GM20431 (cell line): ENCODE results near the gene FSTL1.
"Not testable (repeated sequence)": the region's sequence is repeated elsewhere in the genome, so short reads cannot be mapped to it uniquely, and the experiment has no call there.

ENCODE experiments used
- in situ Hi-C: fragments of 300-500 bp; cut with MseI, MboI; formaldehyde crosslinking; loops from one replicate; pipeline ENCODE4 v1.15.0; 2020; ENCODE audit warnings: low sequenced_read_pairs; ENCODE audit not compliant: unreplicated experiment

The FSTL1 gene

GRCh38 chr3:120377948-120378347, 72.8 kb downstream of the FSTL1 start:
- in situ Hi-C loops = not testable (repeated sequence)

- in situ Hi-C loops = no loop called here
Measured at GRCh38 chr3:120370463-120370862, 80.3 kb downstream of the FSTL1 start.

GRCh38 chr3:120369037-120369467, 81.7 kb downstream of the FSTL1 start:
- in situ Hi-C loops = no loop called here

DNA sequence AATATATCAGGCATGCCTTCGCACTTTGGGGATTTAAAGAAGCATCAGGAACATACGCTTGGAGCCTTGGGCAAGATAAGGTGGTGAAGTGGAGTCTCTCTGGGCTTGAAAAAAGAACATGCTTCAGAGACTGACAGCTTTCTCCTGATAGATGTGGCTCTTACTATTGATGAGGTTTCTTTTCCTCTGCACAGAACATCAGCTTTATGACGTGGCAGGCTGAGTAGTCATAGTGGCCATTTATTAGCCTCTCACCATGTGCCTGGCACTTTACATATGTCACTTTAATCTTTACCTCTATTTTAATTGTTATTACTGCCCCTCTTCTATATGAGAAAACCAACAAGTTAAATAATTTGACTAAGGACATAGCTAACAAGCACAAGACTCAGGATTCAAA, 82.6 kb downstream of the FSTL1 start:
- in situ Hi-C loops = no loop called here

DNA sequence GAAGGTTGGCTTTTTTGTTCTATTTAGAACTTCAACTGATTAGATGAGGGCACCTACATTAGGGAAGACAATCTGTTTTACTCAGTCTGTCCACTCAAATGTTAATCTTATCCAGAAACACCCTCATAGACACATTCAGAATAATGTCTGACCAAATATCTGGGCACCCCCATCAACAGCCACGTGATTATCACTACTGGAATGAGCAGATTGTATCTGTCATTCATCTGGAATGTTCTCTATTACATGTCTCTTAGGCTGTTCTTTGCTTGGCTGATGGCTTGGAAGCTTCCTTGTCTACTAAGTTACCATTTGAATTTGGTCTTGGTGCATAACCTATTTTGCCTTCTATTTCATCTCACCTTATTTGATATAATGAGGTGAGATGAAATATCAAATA, 86.0 kb downstream of the FSTL1 start:
- in situ Hi-C loops = no loop called here

DNA sequence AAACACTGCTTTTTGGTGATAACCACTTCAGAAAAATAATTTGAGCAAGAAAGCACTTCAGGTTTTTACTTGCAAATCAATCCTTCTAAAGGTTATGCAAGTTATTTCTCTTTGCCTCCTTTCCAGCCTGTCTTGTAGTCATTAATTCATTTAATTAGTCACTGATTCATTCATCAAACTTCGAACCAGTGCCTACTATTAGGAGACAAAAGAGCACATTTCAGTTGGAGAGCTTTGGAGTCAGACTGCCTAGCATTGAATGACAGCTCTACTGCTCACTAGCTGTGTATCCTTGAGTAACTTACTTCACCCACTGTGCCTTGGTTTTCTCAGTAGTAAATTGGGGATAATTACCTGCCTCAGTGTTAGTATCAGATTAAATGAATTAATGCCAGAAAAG, 86.7 kb downstream of the FSTL1 start:
- in situ Hi-C loops = no loop called here

DNA sequence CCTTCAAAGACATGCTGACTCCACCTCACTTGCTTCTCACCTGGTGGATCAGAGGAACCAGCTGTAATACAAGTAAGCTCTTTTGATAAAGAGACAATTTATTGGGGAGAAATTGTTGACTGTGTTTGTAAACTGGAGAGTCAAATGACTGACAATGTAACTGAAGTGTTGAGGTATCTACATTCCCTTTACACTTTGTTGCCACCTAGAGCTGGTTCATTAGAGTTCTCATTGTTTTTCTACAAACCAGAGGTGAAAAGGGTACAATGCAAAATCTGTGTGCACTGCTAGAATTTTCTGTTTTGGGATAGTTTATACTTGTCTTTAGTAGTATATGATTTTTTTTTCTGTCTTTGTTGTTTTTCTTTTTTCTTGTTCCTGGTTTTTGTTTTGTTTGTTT, 93.0 kb downstream of the FSTL1 start:
- in situ Hi-C loops = no loop called here

DNA sequence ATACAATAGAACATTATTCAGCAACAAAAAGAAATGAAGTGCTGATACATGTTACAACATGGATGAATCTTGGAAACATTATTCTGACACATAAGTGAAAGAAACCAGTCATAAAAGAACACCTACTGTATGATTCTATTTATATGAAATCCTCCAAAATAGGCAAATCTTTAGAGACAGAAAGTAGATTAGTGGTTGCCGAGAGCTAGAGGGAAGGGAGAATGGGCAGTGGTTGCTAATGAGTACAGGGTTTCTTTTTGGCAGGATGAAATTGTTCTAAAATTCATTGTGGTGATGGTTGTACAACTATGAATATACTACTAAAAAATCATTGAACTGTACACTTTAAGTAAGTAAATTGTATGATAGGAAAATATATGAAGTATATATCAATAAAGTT, 95.3 kb downstream of the FSTL1 start:
- in situ Hi-C loops = no loop called here

DNA sequence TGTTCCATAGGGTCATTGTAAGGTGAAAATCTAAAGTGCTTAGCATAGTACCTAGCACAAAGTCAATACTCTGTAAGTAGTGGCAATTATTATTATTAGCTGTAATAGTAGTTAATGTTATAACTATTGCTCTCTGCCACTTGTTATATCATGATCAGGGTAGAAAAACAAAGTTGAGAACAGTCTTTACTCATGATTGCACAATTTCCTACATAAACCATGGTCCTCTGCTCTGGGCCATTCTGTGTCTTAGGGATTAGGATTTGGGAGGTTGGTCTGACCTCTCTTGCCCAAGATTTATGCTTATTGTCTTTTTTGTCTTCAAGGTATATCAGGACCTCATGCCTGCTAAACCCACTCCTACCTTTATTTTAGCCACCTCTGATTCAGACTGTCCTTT, 97.3 kb downstream of the FSTL1 start:
- in situ Hi-C loops = no loop called here

GRCh38 chr3:120352017-120352416, 98.8 kb downstream of the FSTL1 start:
- in situ Hi-C loops = no loop called here

DNA sequence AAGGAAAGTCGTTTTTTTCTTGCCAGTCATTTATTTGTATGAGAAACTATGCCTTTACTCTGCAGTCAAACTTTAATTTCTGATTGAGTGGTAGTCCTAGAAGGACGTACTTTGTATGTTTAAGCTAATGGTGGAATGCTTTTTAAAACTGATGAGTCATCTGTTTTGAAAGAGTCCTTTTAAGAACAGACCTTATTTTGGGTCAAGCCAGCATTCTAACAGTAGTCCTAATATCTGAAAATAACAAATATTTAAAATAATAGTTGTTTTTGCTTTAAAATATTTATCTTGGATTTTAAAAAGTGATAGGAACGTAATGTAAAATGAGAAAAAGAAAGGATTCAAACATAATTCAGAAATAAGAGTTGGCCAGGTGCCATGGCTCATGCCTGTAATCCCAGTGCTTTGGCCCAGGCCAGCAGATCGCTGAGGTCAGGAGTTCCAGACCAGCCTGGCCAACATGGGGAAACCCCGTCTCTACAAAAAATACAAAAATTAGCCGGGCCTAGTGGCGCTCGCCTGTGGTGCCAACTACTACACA, 100.3 kb downstream of the FSTL1 start:
- in situ Hi-C loops = no loop called here

DNA sequence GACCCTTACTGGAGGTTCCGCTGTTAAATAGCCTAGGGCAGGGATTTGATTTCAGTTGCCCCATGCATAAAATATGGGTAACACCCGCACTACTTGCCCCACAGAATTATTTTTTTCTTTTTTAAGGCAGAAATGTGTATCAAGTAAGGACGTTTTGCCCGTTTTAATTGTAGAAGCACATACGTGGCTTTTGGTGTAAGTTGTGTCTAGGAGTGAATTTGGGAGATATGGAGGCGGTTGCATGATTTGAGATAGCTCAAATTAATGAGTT, 101.0 kb downstream of the FSTL1 start:
- in situ Hi-C loops = no loop called here

DNA sequence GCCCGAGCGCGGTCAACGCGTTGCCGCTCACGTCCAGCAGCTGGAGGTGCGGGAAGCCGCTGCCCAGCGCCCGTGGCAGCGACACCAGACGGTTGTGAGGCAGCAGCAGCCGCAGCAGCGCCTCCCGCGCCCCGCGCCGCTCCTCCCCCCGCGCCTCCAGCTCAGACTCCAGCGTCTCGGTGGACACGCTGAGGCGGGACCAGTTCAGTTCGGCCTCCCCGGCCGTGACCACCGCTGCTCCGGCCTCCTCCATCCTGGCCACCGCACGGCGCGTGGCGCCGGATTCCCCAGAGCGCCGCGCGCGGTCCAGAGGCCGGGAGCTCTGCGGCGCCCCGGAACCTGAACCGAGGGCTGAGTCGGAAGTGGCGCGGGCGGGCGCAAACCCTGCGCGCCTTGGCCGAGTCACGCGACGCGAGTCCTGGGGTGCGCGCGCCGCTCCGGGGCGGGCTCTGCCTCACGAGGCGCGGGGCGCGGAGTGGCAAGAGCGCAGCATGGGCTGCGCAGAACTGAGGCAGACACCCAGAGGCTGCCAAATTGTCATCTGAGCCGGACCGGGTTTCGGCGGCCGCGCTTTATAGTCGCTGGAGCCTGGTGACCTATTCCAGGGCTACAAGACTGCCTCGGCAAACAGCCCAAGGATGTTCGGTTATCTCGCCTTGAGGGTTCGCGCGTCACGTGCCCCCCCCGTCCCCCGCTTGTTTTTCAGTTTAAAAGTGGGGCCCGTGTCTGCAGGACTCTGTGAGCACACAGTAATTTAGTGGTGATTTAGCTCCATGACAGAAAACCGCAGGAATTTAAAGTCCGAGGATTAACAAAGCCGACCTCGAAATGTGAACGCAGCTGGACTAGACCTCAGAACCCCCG, 101.6 kb downstream of the FSTL1 start, which contains the start of gene LRRC58:
Gene LRRC58 (minus strand): TSS at position 364 of the 864 bp plus-strand sequence. CDS start 111 bp downstream, at position 253.
- in situ Hi-C loops = no loop called here

DNA sequence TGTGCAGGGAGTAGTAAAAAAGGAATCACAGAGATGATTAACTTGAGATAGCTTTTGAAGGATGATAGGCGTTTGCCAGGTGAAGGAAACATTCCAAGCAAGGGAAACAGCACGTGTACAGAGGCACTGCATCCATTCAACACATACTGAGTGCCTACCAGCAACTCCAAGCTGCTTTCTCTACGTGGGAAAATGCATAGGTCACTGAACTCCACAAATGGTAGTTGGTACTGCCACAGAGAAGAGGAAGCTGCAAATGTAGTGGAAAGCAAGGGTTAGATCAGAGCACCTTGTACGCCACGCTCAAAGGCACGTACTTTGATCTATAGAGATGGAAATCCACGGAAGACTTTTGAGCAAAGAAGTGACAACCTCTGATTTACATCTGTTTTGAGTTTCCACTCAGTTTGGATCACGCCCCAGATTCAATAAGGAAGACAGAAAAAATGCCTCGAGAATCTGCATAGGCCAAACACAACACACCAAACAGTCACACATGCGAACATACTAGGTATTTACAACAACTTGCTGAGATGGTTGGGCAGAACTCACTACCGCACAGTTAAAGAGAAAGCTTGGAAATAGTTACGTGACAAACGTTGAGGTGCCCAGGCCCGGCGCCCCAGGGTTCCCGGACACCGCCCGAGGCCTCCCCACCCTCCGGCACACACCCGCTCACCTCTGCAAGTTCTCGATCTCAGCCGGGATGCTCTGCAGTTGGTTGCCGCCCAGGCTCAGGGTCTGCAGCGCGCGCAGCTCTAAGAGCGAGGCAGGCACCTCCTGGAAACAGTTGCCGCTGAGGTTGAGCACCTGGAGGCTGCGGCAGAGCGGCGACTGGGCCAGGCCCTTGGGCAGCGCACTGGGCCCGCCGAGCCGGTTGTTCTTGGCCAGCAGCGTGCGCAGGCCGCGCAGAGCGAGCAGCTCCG, 102.5 kb downstream of the FSTL1 start:
- in situ Hi-C loops = no loop called here

DNA sequence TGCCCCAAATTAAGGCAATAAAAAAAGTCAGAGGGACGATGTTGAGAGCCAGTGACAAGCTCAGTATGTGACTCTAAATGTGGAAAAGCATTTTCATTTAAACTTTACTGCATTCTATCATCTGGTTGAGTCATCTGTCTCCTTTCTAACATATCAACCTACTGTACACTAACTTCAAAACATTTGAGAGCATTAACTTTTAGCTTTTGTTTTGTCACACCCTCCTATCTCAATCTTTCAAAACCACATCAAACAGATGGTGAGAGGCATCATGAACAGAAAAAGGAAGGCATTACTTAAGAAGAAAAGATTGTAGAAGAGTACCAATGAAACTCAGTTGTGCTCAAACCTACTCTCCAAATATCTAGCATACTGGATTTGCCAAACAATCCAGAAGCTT, 106.4 kb downstream of the FSTL1 start:
- in situ Hi-C loops = no loop called here
